Activated CD8-positive, alpha-beta T cell treated with anti-CD3 and anti-CD28 coated beads for 36 hours (primary cell): ENCODE results near the gene SVOPL. TPM values are rescaled to one million over a fixed set of nuclear protein-coding genes. Genes with fewer than 3 reads are reported as not detected.

ENCODE experiments used
- ATAC-seq: fragments of 200-7000 bp; cut with Tn5 transposase; one replicate; pipeline ENCODE4 v1.10.0; 2021; ENCODE audit warnings: mild to moderate bottlenecking, moderate library complexity
- CTCF ChIA-PET: fragments of 350-600 bp; sonication (Branson Sonifier 250); formaldehyde crosslinking; loops from one replicate; lab custom pipeline; 2021; ENCODE audit warnings: antibody characterized with exemption; lab: Charles Lee
- POLR2A ChIA-PET: fragments of 350-600 bp; sonication (Branson Sonifier 250); formaldehyde crosslinking; loops from one replicate; lab custom pipeline; 2021; ENCODE audit warnings: antibody characterized with exemption; lab: Charles Lee
- DNase-seq: peaks from one replicate; pipeline ENCODE4 v3.0.0-alpha.2; 2020
- H3K27ac Mint-ChIP-seq: one replicate; pipeline ENCODE4 v1.8.0; 2021; ENCODE audit warnings: mild to moderate bottlenecking, mixed read lengths
- H3K27me3 Mint-ChIP-seq: one replicate; pipeline ENCODE4 v1.8.0; 2021; ENCODE audit warnings: mixed read lengths
- H3K36me3 Mint-ChIP-seq: one replicate; pipeline ENCODE4 v1.8.0; 2021; ENCODE audit warnings: low read depth, mixed read lengths
- H3K4me1 Mint-ChIP-seq: one replicate; pipeline ENCODE4 v1.8.0; 2021; ENCODE audit warnings: low read depth, mixed read lengths
- H3K4me3 Mint-ChIP-seq: one replicate; pipeline ENCODE4 v1.8.0; 2021; ENCODE audit warnings: mild to moderate bottlenecking, moderate library complexity, mixed read lengths
- H3K9me3 Mint-ChIP-seq: one replicate; pipeline ENCODE4 v1.8.0; 2021; ENCODE audit warnings: mixed read lengths
- intact Hi-C: fragments of 100-400 bp; cut with micrococcal nuclease; formaldehyde crosslinking; loops from one replicate; pipeline ENCODE4 v1.10.0; 2022
- total RNA-seq, 2 experiments: library from RNA; stranded (reverse); gene quantifications; one replicate each; pipeline ENCODE4 v1.2.3, GENCODE V29; 2021
- TF ChIP-seq, protein P1 (sequence below): fragments of 200-600 bp; IDR thresholded peaks from one replicate; pipeline ENCODE4 v1.8.0; 2022; ENCODE audit warnings: antibody characterized with exemption, mild to moderate bottlenecking

Gene SVOPL
- total RNA-seq, 2 experiments from 2014 or later: 0.78 TPM; not detected in 1

DNA sequence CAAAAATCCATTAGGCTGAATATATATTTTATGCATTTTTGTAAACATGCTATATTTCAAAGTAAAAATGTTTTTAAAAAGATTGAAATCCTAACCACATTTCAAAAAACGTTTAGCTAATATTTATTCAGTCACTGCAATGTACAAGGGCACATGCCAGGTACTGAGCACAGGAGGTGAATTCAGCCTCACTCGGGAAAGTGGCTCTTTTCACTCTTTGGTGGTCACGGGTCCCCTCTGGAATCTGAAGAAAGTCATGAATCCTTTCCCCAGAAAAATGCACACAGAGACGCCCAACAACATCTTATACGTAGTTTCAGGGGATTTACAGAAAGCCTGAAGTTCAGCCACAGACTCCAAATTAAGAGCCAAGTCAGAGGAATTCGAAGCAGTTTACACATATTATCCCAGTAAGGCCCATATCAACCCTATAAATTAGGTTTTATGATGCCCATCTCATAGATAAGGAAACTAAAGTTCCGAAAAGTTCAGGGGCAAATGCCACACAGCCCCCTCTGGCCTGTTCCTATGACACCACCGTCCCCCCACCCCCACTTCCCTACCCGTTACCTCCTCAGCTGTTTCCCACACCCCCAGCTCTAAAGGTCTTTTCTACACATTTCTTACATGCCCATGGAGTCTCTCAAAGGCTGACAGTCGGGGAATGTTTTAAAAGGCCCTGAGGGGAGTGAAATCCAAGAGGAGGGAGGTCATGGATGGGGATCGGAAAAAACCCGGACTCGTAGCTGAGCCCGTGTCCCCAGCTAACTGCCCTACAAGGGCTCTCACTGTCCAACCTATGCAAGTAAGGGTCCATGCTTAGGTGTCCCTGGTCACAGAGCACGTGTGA is 9.6 kb upstream of the SVOPL start:
- POLR2A ChIA-PET: no interaction called here
- Mint-ChIP-seq H3K27ac (no peak overlapping the region), H3K9me3 (no peaks in the 10 kb centered on the region), H3K36me3 (no peaks in the 10 kb centered on the region), H3K27me3 (no peaks in the 10 kb centered on the region), H3K4me3 (no peak overlapping the region), H3K4me1 (peaks cover 7% of the 10 kb centered on the region)
- DNase-seq: no peak
- TF ChIP-seq, protein P1, sequence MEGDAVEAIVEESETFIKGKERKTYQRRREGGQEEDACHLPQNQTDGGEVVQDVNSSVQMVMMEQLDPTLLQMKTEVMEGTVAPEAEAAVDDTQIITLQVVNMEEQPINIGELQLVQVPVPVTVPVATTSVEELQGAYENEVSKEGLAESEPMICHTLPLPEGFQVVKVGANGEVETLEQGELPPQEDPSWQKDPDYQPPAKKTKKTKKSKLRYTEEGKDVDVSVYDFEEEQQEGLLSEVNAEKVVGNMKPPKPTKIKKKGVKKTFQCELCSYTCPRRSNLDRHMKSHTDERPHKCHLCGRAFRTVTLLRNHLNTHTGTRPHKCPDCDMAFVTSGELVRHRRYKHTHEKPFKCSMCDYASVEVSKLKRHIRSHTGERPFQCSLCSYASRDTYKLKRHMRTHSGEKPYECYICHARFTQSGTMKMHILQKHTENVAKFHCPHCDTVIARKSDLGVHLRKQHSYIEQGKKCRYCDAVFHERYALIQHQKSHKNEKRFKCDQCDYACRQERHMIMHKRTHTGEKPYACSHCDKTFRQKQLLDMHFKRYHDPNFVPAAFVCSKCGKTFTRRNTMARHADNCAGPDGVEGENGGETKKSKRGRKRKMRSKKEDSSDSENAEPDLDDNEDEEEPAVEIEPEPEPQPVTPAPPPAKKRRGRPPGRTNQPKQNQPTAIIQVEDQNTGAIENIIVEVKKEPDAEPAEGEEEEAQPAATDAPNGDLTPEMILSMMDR: no peak
- ATAC-seq: no peak
- CTCF ChIA-PET: interaction anchor here (0.8 to 1.1 kb wide), 2 partner anchors 13 to 28 kb away, joined by 3 to 4 read pairs; no protein-coding TSS in a partner anchor
- intact Hi-C loops: no loop called here

DNA sequence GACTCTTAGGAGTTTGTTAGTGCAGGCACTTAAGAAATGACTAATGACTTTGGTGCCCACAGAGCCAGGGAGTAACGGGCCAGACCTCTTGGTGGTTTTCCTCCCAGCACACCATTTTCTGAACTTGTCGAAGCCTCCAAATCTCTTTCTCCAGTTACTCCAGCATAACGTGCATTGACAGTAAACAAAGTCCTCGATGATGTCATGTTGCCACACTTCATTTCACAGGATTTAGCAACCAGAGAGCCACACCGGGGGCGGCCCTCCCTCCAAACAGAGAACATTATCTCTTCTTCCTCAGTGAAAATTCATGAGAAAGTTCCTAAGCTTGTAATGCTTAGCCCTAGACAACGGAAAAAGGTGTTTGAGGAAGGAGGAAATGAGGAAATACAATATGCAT is 4.0 kb upstream of the SVOPL start:
- no peak overlapping the region for H3K27ac Mint-ChIP-seq
- intact Hi-C loops: no loop called here
- no peak for DNase-seq
- H3K4me1 Mint-ChIP-seq: no peaks in the 10 kb centered on the region
- H3K27me3 Mint-ChIP-seq: no peaks in the 10 kb centered on the region
- H3K9me3 Mint-ChIP-seq: no peaks in the 10 kb centered on the region
- TF ChIP-seq, protein P1: no peak
- ChIA-PET POLR2A (no interaction called here), CTCF (no interaction called here)
- no peak overlapping the region for H3K4me3 Mint-ChIP-seq
- no peak for ATAC-seq
- no peaks in the 10 kb centered on the region for H3K36me3 Mint-ChIP-seq

DNA sequence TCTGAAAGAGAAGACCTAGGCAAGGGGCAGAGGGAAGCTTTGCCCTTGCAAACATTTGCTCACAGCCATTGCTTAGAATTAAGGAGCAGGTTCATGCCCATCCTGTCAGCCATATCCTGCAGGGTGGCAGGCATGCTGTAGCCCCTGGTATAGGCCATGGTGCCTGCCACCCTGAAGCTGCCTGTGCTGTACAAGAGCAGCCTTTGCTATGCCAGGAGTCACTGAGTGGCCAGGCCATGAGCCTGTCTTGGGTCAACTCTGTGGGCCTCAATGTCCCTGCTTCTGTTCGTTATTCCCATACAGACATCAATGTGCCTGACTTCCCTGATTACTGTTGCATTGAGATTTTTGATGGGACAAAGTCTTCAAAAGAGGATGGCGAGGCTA is 368 bp upstream of the SVOPL start:
- no peaks in the 10 kb centered on the region for H3K4me1 Mint-ChIP-seq
- TF ChIP-seq, protein P1: no peak
- no peaks in the 10 kb centered on the region for H3K9me3 Mint-ChIP-seq
- intact Hi-C loops: no loop called here
- no peak for DNase-seq
- H3K4me3 Mint-ChIP-seq: no peak overlapping the region
- H3K27me3 Mint-ChIP-seq: no peaks in the 10 kb centered on the region
- ChIA-PET POLR2A (no interaction called here), CTCF (no interaction called here)
- no peak for ATAC-seq
- H3K27ac Mint-ChIP-seq: no peak overlapping the region
- H3K36me3 Mint-ChIP-seq: no peaks in the 10 kb centered on the region

DNA sequence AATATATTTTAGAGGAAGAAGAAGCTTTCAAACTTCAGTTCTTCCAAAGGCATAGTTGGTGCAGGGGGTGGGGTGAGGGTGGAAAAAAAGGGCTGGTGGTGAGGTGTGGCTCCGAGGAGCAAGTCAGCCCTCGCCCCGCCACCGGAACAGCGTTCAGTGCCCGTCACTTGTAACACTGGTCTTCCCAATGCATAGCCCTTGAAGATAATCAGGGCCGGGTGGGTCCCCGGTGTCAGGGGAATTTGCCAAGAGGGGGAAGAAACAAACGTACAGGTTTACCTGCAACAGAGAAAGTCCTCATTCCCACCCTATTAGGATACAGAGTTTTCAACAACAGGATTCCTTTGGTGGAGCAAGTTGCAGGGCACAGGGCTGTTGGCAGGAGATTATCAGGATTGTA is 1.5 kb downstream of the SVOPL start:
- Mint-ChIP-seq H3K36me3 (no peaks in the 10 kb centered on the region), H3K27me3 (no peaks in the 10 kb centered on the region), H3K4me1 (no peaks in the 10 kb centered on the region), H3K27ac (no peak overlapping the region), H3K4me3 (no peak overlapping the region), H3K9me3 (no peaks in the 10 kb centered on the region)
- ChIA-PET POLR2A (no interaction called here), CTCF (no interaction called here)
- DNase-seq (no peak), ATAC-seq (no peak)
- TF ChIP-seq, protein P1: no peak
- intact Hi-C loops: no loop called here

DNA sequence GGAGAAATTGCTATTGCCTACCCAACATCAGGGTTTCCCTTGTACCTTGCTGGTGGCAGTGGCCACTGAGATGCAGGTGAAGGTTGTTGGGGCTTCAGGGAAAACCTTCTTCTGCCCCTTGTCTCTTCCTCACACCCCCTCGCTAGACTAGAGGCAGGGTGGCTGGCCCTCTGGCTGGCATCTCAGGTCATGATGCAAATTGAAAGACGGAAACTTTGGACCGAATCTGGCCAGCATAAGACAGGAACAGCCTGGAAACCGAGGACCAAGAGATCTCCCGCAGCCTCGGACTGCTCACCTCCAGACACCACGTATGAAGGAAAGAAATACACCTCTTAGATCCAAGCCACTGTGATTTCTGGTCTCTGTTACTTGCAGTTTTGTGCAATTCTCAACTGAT is 2.9 kb downstream of the SVOPL start:
- intact Hi-C loops: no loop called here
- Mint-ChIP-seq H3K4me3 (no peak overlapping the region), H3K27ac (no peak overlapping the region), H3K27me3 (no peaks in the 10 kb centered on the region), H3K9me3 (no peaks in the 10 kb centered on the region), H3K4me1 (no peaks in the 10 kb centered on the region), H3K36me3 (no peaks in the 10 kb centered on the region)
- DNase-seq: no peak
- ChIA-PET POLR2A (no interaction called here), CTCF (no interaction called here)
- no peak for ATAC-seq
- TF ChIP-seq, protein P1: no peak
